Activated naive CD4-positive, alpha-beta T cell treated with Interleukin-2 at 50 U/mL for 16 hours (primary cell): Measurements from ENCODE around the gene TSPAN18.

Experiments used
- DNase-seq: peaks from one replicate; pipeline ENCODE4 v3.0.0-alpha.2; 2020

Gene TSPAN18

GRCh38 chr11:44904261-44905020, 177.7 kb downstream of the TSPAN18 start:
- no peak for DNase-seq

DNA sequence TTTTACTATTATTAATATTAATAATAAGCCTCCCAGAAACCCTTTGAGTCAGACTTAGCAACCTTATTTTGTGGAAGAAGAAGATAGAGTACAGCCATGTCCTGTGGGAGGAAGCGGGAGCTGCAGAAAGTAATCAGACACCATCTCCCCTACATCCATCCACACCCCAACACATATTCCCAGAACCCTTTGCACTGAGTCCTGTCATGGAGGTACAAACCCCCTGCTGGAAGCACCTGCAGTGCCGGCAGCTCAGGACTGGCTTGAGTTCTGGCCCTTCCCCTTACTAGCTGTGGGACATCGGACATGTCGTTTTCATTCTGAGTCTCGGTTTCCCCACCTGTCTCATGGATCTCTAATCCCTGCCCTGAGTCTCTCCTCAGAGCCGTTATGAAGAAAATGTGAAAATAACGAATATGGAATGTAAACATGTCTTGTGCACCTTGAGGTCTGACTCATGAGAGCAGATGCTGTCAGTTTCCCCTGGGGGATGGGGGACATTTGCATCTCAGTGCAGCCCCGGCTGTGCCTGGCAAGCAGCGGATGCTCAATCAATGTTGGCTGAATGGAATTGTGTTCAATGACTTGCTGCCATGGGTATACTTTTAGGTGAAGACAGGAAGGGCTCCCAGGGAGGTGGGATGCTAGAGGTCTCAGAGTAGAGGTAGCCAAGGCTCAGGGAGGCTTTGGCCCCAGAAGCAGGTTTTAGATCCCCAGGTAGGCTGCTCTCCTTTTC, 178.5 kb downstream of the TSPAN18 start:
- no peak for DNase-seq

- DNase-seq, result no peak
Measured at GRCh38 chr11:44906649-44907048, 179.9 kb downstream of the TSPAN18 start.

GRCh38 chr11:44909557-44909956, 182.8 kb downstream of the TSPAN18 start:
- DNase-seq, result no peak

GRCh38 chr11:44910591-44910990, 183.8 kb downstream of the TSPAN18 start:
- DNase-seq, result no peak

DNA sequence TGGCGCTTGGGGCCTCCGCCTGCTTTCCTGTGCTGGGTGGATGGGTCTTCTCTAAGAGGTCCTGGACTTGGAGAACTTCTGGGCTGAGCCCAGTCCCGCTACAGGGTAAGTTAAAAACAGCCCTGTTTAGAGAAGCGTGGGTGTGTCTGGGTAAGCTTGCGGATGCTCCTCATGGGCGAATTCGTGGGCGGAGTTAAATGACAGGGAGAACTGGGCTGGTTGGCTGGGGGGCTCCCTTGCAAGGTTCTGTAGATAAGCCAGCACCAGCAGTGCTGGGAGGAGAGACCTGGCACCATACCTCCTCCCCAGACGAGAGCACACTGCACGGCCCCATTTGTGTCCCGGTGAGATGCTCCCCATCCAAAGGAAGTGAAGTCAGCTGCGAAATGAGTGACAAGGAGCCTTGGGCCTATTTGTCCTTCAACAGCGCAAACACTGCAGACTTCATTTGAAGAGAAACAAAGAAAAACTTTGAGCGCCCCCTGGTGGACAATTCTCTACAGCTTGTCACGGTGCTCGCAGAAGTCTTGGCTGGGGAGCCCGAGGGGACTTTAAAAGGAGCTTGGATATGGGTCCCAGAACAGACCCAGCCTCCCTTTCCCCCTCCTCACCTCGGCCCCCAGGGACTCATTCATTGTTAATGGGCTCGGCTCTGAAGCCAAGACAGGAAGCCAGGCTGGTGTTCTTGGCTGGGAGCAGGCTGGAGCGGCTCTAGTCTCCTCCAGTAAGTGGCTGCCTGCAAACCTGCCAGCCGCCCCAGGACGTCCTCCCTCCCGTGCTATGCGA, 184.5 kb downstream of the TSPAN18 start:
- peak; percentile 82 for DNase-seq

DNA sequence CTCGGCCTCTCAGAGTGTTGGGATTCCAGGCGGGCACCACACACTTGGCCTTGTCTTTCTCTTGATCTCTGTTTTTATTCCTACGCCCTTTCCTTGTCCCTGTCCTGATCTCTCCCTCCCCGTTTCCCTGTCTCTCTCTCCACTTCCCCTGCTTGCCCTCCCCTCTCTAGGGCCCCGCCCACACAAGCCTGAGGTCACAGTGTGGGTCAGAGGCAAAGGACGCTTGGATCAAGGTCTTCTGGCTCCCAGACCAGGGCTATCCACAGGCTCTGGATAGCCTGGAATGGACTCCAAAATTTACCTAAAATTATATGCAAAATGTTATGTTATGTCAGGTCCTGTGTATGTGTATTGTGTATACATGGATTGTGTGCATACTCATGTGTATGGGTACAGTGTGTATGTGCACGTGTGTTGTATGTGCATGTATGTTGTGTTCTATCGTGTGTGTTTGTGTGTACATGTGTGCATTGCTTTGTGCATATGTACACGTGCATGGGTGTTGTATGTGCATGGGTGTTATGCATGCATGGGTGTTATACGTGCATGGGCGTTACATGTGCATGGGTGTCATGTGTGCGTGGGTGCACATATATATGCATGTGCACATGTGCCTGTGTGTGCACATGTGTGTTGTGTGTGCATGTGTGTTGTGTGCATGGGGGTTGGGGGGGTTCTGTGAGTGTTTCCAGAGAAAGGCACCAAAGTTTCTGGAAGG, 185.7 kb downstream of the TSPAN18 start:
- no peak for DNase-seq

GRCh38 chr11:44913502-44913901, 186.7 kb downstream of the TSPAN18 start:
- DNase-seq, result no peak

DNA sequence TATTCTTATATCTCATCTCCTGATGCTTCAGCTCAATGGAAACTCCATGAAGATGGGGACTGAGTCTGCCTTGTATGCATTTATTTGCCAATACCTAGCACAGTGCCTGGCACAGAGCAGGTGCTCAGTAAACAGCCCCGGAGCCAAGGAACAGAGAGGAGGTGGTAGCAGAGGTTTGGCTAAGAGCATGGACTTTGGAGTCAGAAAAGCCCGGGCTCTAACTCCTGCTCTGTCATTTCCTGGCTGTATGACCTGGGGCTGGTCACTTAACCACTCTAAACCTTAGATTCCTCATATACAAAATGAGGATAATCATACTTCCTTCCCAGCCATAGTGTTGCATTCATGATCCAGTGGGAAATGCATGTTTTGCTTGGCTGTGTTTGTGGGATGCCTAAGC, 187.3 kb downstream of the TSPAN18 start:
- no peak for DNase-seq

DNA sequence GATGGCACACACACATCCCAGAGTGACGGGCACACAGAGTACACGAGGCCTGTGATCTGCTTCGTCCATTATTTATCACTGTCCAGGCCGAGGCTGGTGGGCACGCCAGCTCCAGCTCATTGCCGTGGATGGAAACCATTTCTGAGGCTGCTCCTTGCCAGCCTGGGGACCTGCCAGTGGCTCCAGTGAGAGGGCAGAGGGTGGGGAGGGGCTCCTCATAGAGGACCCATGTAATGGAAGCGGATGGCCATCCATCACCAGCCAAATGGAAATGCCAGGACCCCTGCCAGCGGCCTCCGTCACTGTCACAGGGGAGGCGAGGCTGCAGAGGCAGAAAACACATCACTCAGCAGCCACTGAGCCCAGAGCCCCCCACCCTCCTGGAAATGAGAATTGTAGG, 188.2 kb downstream of the TSPAN18 start:
- DNase-seq, result no peak

DNA sequence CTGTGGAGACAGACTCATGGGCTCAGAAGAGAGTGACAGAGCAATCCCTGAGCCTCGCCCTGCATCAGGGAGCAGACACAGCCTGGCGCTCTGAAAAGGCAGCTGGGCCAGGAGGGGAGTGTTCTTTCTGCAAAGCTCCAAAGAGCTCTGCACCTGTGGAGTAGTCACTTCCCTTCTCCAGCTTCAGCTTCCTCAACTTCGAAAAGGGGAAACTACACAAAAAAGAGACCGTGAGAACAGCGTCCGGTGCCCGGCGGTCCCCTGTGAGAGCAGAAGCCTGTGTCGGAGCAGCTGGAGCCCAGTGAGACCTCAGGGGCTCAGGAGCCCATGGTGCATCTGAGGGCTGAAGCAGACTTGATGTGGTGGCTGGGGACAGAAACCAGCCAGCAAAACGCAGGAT, 188.9 kb downstream of the TSPAN18 start:
- no peak for DNase-seq

DNA sequence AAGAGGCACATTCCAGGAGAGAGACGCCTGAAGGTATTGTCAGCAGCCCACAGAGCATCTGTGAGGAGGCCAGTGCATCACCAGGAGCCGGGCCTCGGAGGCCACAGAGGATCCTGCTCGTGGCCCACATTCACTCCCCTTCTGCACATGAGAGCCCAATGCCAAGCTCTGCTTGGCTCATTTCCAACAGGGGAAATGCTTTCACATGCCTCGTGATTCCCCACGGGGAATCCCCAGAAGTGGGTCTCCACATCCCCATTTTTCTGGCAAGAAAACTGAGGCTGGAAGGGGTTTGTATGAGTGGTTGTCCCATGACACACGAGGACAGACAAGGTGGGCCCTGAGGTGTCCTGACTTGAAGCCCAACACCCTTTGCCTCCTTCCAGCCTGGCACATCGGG, 189.6 kb downstream of the TSPAN18 start:
- DNase-seq, result no peak

DNA sequence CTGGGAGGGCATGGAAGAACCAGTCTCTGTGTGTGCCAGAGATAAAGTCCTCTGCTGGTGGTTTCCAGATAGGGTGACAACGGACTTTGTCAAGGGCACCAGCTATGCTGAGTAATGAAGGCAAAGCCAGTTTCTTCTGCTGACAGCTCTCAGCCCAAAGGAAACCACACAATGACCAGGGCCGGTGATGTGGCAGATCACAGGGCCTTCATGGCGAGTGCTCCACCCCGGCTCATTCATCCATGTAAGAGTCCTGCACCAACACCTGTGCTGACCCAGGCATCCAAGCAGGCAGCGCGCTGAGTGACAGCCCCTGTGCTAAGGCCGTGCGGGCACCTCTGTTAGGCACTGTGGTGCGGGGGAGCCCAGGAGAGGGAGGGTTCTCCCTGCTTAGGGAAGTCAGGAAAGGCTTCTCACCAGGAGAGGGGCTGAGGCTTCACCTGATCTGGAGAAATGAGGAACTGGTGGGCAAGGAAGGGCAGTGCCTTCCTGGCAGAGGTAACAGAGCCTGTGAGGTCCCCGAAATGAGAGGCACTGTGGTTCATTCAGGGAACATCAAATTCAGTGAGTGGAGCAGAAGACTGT, 190.1 kb downstream of the TSPAN18 start:
- no peak for DNase-seq

- DNase-seq, result no peak
Measured at GRCh38 chr11:44917741-44918140, 191.0 kb downstream of the TSPAN18 start.

DNA sequence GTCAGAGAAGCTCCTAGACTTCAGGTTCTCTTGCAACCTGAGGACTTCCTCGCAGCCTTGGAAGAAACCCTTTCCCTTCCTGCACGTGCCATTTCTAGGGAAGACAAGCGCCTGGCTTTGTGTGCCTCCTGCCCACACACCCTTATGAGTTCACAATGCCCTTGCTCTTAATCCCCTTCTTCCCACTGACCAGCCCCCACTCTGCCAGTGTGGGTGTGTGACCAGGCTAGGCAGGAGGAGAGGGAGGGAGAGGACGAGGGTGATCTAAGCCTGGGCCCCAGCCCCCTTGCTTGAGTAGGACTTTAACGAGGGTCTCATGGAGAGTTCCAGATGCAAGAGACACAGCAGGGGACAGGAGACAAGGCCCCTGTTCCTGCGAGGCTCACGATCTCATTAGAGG, 193.7 kb downstream of the TSPAN18 start:
- no peak for DNase-seq

GRCh38 chr11:44923115-44923514, 196.4 kb downstream of the TSPAN18 start:
- DNase-seq, result no peak

DNA sequence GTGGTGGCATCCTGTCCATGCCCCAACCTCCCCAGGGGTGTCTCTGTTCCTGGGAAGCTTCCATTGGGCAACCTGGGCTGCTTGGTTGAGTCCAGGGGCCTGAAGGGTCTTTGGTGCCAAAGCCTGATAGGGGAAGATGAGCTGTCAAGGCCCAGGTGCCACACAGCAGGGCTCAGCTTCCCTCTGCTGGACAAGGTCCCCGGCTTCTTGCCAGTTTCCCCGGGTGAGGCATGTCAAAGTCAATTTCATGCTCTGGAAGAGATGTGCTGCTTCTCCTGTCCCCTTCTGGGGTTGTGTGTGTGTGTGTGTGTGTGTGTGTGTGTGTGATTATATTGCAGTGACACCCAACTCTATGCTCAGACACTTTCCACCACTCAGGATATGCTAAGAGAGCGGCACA, 197.0 kb downstream of the TSPAN18 start:
- DNase-seq, result no peak

DNA sequence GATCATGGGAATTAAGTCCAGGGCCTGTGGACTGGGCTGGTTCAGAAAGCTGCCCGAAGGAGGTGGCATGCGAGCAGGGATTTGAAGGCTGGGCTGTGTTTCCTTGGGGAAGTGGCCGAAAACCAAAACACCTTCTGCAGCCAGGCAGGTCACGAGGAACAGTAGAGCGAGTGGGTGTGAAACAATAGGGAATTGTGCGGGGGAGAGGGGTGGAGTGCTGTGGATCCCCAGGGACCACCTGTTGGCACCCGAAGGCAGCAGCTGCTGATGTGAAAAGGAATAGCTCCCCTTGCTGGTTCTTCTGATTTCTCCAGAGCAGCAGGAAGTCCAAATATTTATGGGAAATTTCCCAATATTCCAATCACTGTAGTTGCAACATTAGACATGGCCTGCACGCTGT, 199.3 kb downstream of the TSPAN18 start:
- no peak for DNase-seq

- DNase-seq, result peak; percentile 64
Measured at GRCh38 chr11:44927174-44927661, 200.5 kb downstream of the TSPAN18 start.

GRCh38 chr11:44928144-44928543, 201.4 kb downstream of the TSPAN18 start:
- DNase-seq, result no peak

DNA sequence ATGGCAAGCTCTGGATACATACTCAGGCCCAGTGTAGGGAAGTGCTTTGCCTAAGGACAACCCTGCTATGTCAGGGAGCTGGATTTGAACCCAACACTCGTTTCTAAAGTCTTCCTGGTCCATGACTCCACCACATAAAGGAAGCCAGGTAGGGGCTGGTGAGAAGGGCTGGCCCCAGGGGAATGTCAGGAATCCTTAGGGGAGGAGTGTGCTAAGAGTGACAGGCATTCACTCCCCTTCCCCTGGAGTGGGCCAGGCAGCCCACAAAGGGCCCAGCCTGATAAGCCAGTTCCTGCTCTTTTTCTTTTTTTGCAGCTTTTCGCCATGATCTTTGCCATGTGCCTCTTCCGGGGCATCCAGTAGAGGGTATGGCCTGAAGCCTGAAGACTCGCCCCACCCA, 202.1 kb downstream of the TSPAN18 start:
- no peak for DNase-seq

- DNase-seq, result no peak
Measured at GRCh38 chr11:44930588-44931302, 204.0 kb downstream of the TSPAN18 start.
